Measurements from ENCODE around the gene ACBD7.

GRCh38 chr10:15091418-15091817, 2.8 kb upstream of the ACBD7 start:
- TF ChIP-seq SP2 (tag by site-specific recombination; IDR thresholded peaks at IDR 0.05) (no peak), TSHZ1 (tag by site-specific recombination; IDR thresholded peaks at IDR 0.05; ENCODE audit: borderline replicate concordance) (no peak), ZNF610 (tag by site-specific recombination; IDR thresholded peaks at IDR 0.05; ENCODE audit: borderline replicate concordance) (no peak), CTCF (tag by site-specific recombination; IDR thresholded peaks at IDR 0.05) (no peak), ZNF596 (tag by site-specific recombination; IDR thresholded peaks at IDR 0.05) (no peak), ZNF274 (IDR thresholded peaks at IDR 0.05; ENCODE audit: low read length) (no peak), ZNF274 (tag by site-specific recombination; IDR thresholded peaks at IDR 0.05; ENCODE audit: borderline replicate concordance) (no peak)
